Measurements from ENCODE around the gene CCDC187. TPM values are rescaled to one million over a fixed set of nuclear protein-coding genes. Genes with fewer than 3 reads are reported as not detected.

CCDC187 gene
- polyA plus RNA-seq, 4 donors, result 2.2 to 4.9 (median 2.9) TPM

GRCh38 chr9:136212345-136212950, 91.4 kb downstream of the CCDC187 start:
- DNase-seq (ENCODE audit: low read depth in 4 of 4, low spot score in 2 of 4), result no peak

GRCh38 chr9:136211441-136212344, 92.2 kb downstream of the CCDC187 start:
- DNase-seq (ENCODE audit: low read depth in 4 of 4, low spot score in 2 of 4), result no peak

GRCh38 chr9:136211006-136211405, 92.9 kb downstream of the CCDC187 start:
- no peak for DNase-seq (ENCODE audit: low read depth in 4 of 4, low spot score in 2 of 4)

GRCh38 chr9:136210276-136210675, 93.6 kb downstream of the CCDC187 start:
- no peak for DNase-seq (ENCODE audit: low read depth in 4 of 4, low spot score in 2 of 4)

- DNase-seq (ENCODE audit: low read depth in 4 of 4, low spot score in 2 of 4), result no peak
Measured at GRCh38 chr9:136209786-136210185, 94.1 kb downstream of the CCDC187 start.

- DNase-seq (ENCODE audit: low read depth in 4 of 4, low spot score in 2 of 4), result no peak
Measured at GRCh38 chr9:136209232-136209631, 94.7 kb downstream of the CCDC187 start.

- no peak for DNase-seq (ENCODE audit: low read depth in 4 of 4, low spot score in 2 of 4)
Measured at GRCh38 chr9:136208675-136209074, 95.2 kb downstream of the CCDC187 start.

- no peak for DNase-seq (ENCODE audit: low read depth in 4 of 4, low spot score in 2 of 4)
Measured at GRCh38 chr9:136207616-136208015, 96.3 kb downstream of the CCDC187 start.

GRCh38 chr9:136206602-136207275, 97.2 kb downstream of the CCDC187 start:
- no peak for DNase-seq (ENCODE audit: low read depth in 4 of 4, low spot score in 2 of 4)

GRCh38 chr9:136205707-136205992, 98.2 kb downstream of the CCDC187 start:
- no peak for DNase-seq (ENCODE audit: low read depth in 4 of 4, low spot score in 2 of 4)

- DNase-seq (ENCODE audit: low read depth in 4 of 4, low spot score in 2 of 4), result peak in 3 of 4 donors; percentile 7 to 32 (median 18)
Measured at GRCh38 chr9:136204838-136205706, 98.8 kb downstream of the CCDC187 start, which contains the start of gene LHX3. TSS of gene LHX3 (minus strand) at chr9:136205128. CDS start at chr9:136205012, 116 bp downstream.

- no peak for DNase-seq (ENCODE audit: low read depth in 4 of 4, low spot score in 2 of 4)
Measured at GRCh38 chr9:136204145-136204805, 99.6 kb downstream of the CCDC187 start.

GRCh38 chr9:136203408-136204144, 100.3 kb downstream of the CCDC187 start:
- no peak for DNase-seq (ENCODE audit: low read depth in 4 of 4, low spot score in 2 of 4)

GRCh38 chr9:136202454-136203407, 101.2 kb downstream of the CCDC187 start:
- DNase-seq (ENCODE audit: low read depth in 4 of 4, low spot score in 2 of 4), result no peak

- DNase-seq (ENCODE audit: low read depth in 4 of 4, low spot score in 2 of 4), result no peak
Measured at GRCh38 chr9:136201609-136202453, 102.1 kb downstream of the CCDC187 start.

- DNase-seq (ENCODE audit: low read depth in 4 of 4, low spot score in 2 of 4), result no peak
Measured at GRCh38 chr9:136201174-136201573, 102.7 kb downstream of the CCDC187 start.

GRCh38 chr9:136200424-136200823, 103.5 kb downstream of the CCDC187 start:
- DNase-seq (ENCODE audit: low read depth in 4 of 4, low spot score in 2 of 4), result no peak
